ENCODE data around the gene MTA1. TPM values are rescaled to one million over a fixed set of nuclear protein-coding genes. Genes with fewer than 3 reads are reported as not detected.

MTA1 gene
- total RNA-seq, 2 experiments from 2014 or later = 107 to 113 TPM

GRCh38 chr14:105388110-105388951, 31.3 kb upstream of the MTA1 start:
- CTCF ChIA-PET = no interaction called here

GRCh38 chr14:105388976-105389375, 30.7 kb upstream of the MTA1 start:
- H3K4me1 ChIP-seq (ENCODE audit: insufficient read depth, low read length) = peaks cover 12% of the 10 kb centered on the region
- H3K4me3 ChIP-seq (ENCODE audit: low read length) = no peak overlapping the region
- DNase-seq (no peak), ATAC-seq (ENCODE audit: poor library complexity) (no peak)
- no peaks in the 10 kb centered on the region for H3K9me3 ChIP-seq (ENCODE audit: control insufficient read depth in 1 of 2, insufficient read depth in 1 of 2, low read length in 2 of 2)
- H3K36me3 ChIP-seq (ENCODE audit: insufficient read depth, low read length) = peaks cover 4% of the 10 kb centered on the region
- ChIA-PET POLR2A (no interaction called here), CTCF (no interaction called here)
- H3K4me3 Mint-ChIP-seq = no peak overlapping the region
- no peak for TF ChIP-seq CTCF (IDR thresholded peaks at IDR 0.05)
- H3K4me1 Mint-ChIP-seq (ENCODE audit: low read depth) = no peaks in the 10 kb centered on the region
- H3K27ac ChIP-seq (ENCODE audit: low read depth in 1 of 2, low read length in 2 of 2) = no peak overlapping the region
- no peaks in the 10 kb centered on the region for H3K36me3 Mint-ChIP-seq (ENCODE audit: low read depth)
- no peaks in the 10 kb centered on the region for H3K9me3 Mint-ChIP-seq
- no peaks in the 10 kb centered on the region for H3K27me3 ChIP-seq (ENCODE audit: control insufficient read depth in 1 of 2, insufficient read depth in 2 of 2, low read length in 2 of 2)
- H3K27ac Mint-ChIP-seq = no peak overlapping the region
- intact Hi-C loops (cut with DNase I, micrococcal nuclease) = no loop called here
- no peaks in the 10 kb centered on the region for H3K27me3 Mint-ChIP-seq

More at GRCh38 chr14:105388110-105388951, 31.3 kb upstream of the MTA1 start:
- no peak overlapping the region for H3K27ac Mint-ChIP-seq
- Histone ChIP-seq H3K4me3 (ENCODE audit: low read length) (no peak overlapping the region), H3K4me1 (ENCODE audit: insufficient read depth, low read length) (peaks cover 12% of the 10 kb centered on the region), H3K9me3 (ENCODE audit: control insufficient read depth in 1 of 2, insufficient read depth in 1 of 2, low read length in 2 of 2) (no peaks in the 10 kb centered on the region), H3K27ac (ENCODE audit: low read depth in 1 of 2, low read length in 2 of 2) (no peak overlapping the region), H3K27me3 (ENCODE audit: control insufficient read depth in 1 of 2, insufficient read depth in 2 of 2, low read length in 2 of 2) (no peaks in the 10 kb centered on the region), H3K36me3 (ENCODE audit: insufficient read depth, low read length) (peaks cover 8% of the 10 kb centered on the region)
- DNase-seq (peak in 1 of 14 experiments; percentile 40), ATAC-seq (ENCODE audit: poor library complexity) (no peak)
- no peak for TF ChIP-seq CTCF (IDR thresholded peaks at IDR 0.05)
- H3K4me1 Mint-ChIP-seq (ENCODE audit: low read depth) = no peaks in the 10 kb centered on the region
- intact Hi-C loops (cut with DNase I, micrococcal nuclease) = no loop called here
- H3K36me3 Mint-ChIP-seq (ENCODE audit: low read depth) = peaks cover 6% of the 10 kb centered on the region
- POLR2A ChIA-PET = no interaction called here
- H3K4me3 Mint-ChIP-seq = no peak overlapping the region
- no peaks in the 10 kb centered on the region for H3K27me3 Mint-ChIP-seq
- no peaks in the 10 kb centered on the region for H3K9me3 Mint-ChIP-seq

GRCh38 chr14:105389534-105389933, 30.1 kb upstream of the MTA1 start:
- H3K27ac ChIP-seq (ENCODE audit: low read depth in 1 of 2, low read length in 2 of 2) = no peak overlapping the region
- CTCF ChIA-PET = no interaction called here
- POLR2A ChIA-PET = no interaction called here

More at GRCh38 chr14:105389534-105389933, 30.1 kb upstream of the MTA1 start:
- Mint-ChIP-seq H3K9me3 (no peaks in the 10 kb centered on the region), H3K36me3 (ENCODE audit: low read depth) (no peaks in the 10 kb centered on the region), H3K4me3 (no peak overlapping the region), H3K27ac (no peak overlapping the region), H3K4me1 (ENCODE audit: low read depth) (no peaks in the 10 kb centered on the region), H3K27me3 (no peaks in the 10 kb centered on the region)
- Histone ChIP-seq H3K4me3 (ENCODE audit: low read length) (no peak overlapping the region), H3K9me3 (ENCODE audit: control insufficient read depth in 1 of 2, insufficient read depth in 1 of 2, low read length in 2 of 2) (no peaks in the 10 kb centered on the region), H3K27me3 (ENCODE audit: control insufficient read depth in 1 of 2, insufficient read depth in 2 of 2, low read length in 2 of 2) (no peaks in the 10 kb centered on the region), H3K4me1 (ENCODE audit: insufficient read depth, low read length) (peaks cover 16% of the 10 kb centered on the region), H3K36me3 (ENCODE audit: insufficient read depth, low read length) (peaks cover under 1% of the 10 kb centered on the region)
- no peak for TF ChIP-seq CTCF (IDR thresholded peaks at IDR 0.05)
- intact Hi-C loops (cut with DNase I, micrococcal nuclease) = no loop called here
- no peak for DNase-seq
- no peak for ATAC-seq (ENCODE audit: poor library complexity)
